GM13976 (cell line): Measurements from ENCODE around the gene JAZF1.

Experiments
- DNase-seq: peaks from one replicate; pipeline ENCODE4 v3.0.0; 2012; ENCODE audit warnings: low spot score
- CTCF ChIP-seq: IDR thresholded peaks from 2 replicates; pipeline ENCODE4 v1.5.1; 2012; ENCODE audit warnings: borderline replicate concordance, mild to moderate bottlenecking; ENCODE audit not compliant: insufficient read depth; ENCODE audit errors: extremely low read depth, missing control alignments, control extremely low read depth
- in situ Hi-C: fragments of 300-500 bp; cut with MboI; formaldehyde crosslinking; loops from one replicate; pipeline ENCODE4 v1.12.0; 2022; ENCODE audit warnings: low sequenced_read_pairs, mixed read lengths, inconsistent platforms; ENCODE audit not compliant: unreplicated experiment

The JAZF1 gene

GRCh38 chr7:28170701-28171100, 9.9 kb downstream of the JAZF1 start:
- TF ChIP-seq CTCF: no peak
- in situ Hi-C loops: no loop called here
- DNase-seq: no peak

GRCh38 chr7:28169230-28169629, 11.4 kb downstream of the JAZF1 start:
- TF ChIP-seq CTCF: no peak
- in situ Hi-C loops: no loop called here
- no peak for DNase-seq

- no peak for DNase-seq
- TF ChIP-seq CTCF: no peak
- in situ Hi-C loops: no loop called here
Observed at GRCh38 chr7:28168393-28169158, 12.0 kb downstream of the JAZF1 start.

- DNase-seq: no peak
- in situ Hi-C loops: no loop called here
- no peak for TF ChIP-seq CTCF
Observed at GRCh38 chr7:28166982-28167715, 13.4 kb downstream of the JAZF1 start.

GRCh38 chr7:28165961-28166955, 14.3 kb downstream of the JAZF1 start:
- no peak for TF ChIP-seq CTCF
- in situ Hi-C loops: no loop called here
- DNase-seq: no peak

GRCh38 chr7:28165261-28165660, 15.3 kb downstream of the JAZF1 start:
- in situ Hi-C loops: no loop called here
- TF ChIP-seq CTCF: no peak
- no peak for DNase-seq
